ENCODE results near the gene CD300LB.

DNA sequence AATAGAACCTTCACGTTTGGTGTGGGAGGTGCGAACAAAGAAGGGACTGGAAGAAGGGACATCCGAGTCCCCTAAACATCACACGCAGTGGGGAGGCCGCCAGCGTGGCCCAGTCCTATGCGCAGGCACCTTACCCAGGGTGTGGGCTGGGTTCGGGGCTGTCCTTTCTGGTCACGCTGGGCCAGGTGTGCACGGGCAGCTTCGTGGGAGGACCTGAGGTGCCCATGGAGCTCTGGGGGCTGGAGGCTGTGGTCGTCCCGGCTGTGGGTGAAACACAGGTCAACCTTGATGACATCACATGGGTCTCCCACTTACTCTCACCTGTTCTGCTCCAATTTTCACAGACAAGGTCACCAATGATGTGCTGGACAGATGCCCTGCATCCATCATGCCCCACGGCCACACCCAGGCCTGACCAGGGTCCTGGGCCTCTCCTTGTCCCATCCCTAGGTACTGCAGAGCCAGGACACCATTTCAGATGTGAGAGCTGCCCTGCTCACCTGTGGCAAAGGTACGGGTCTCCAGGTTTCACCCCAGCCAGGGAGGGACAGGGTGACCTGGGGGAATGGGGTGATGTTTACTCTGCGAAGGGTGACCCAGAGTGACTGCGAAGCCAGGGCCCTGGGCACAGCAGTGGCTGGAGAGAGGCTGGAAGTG lies 11.6 kb upstream of the CD300LB start:
- TF ChIP-seq, protein P1, sequence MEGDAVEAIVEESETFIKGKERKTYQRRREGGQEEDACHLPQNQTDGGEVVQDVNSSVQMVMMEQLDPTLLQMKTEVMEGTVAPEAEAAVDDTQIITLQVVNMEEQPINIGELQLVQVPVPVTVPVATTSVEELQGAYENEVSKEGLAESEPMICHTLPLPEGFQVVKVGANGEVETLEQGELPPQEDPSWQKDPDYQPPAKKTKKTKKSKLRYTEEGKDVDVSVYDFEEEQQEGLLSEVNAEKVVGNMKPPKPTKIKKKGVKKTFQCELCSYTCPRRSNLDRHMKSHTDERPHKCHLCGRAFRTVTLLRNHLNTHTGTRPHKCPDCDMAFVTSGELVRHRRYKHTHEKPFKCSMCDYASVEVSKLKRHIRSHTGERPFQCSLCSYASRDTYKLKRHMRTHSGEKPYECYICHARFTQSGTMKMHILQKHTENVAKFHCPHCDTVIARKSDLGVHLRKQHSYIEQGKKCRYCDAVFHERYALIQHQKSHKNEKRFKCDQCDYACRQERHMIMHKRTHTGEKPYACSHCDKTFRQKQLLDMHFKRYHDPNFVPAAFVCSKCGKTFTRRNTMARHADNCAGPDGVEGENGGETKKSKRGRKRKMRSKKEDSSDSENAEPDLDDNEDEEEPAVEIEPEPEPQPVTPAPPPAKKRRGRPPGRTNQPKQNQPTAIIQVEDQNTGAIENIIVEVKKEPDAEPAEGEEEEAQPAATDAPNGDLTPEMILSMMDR (IDR thresholded peaks at IDR 0.05): no peak
- no peak for TF ChIP-seq ZFX (IDR thresholded peaks at IDR 0.05; ENCODE audit: borderline replicate concordance)
